Right lobe of liver (tissue), 6 donors: ENCODE results near the gene ZC4H2. TPM values are rescaled to one million over a fixed set of nuclear protein-coding genes. Genes with fewer than 3 reads are reported as not detected.

Experiments
- ATAC-seq, 4 donors: fragments of 200-7000 bp; cut with Tn5 transposase; one replicate each; pipeline ENCODE4 v1.9.1; 2020; ENCODE audit warnings: mild to moderate bottlenecking in 4 of 4, moderate library complexity in 4 of 4
- DNase-seq, 3 donors: peaks; one replicate each; pipeline ENCODE4 v3.0.0-alpha.2; 2020
- H3K27ac ChIP-seq, 3 donors: fragments of 200-600 bp; one replicate each; pipeline ENCODE4 v1.8.0; 2022
- H3K27me3 ChIP-seq, 2 donors: fragments of 200-600 bp; one replicate each; pipeline ENCODE4 v1.8.0; 2022
- H3K36me3 ChIP-seq, 4 donors: fragments of 200-600 bp; sonication (generic) in 1 of 4; one replicate each; pipeline versions ENCODE4 v1.5.1 to v1.8.0; 2017 to 2022; ENCODE audit warnings: control low read depth in 1 of 4
- H3K4me1 ChIP-seq, 4 donors: fragments of 200-600 bp; sonication (generic) in 1 of 4; one replicate each; pipeline versions ENCODE4 v1.5.1 to v1.8.0; 2017 to 2022; ENCODE audit warnings: control low read depth in 1 of 4
- H3K4me3 ChIP-seq, 3 donors: fragments of 200-600 bp; one replicate each; pipeline ENCODE4 v1.8.0; 2022
- H3K9me3 ChIP-seq, 4 donors: fragments of 200-600 bp; sonication (generic) in 1 of 4; one replicate each; pipeline versions ENCODE4 v1.5.1 to v1.8.0; 2017 to 2022; ENCODE audit warnings: control low read depth in 1 of 4
- CTCF ChIP-seq, 4 donors: fragments of 200-600 bp in 3 of 4; fragments of 450-650 bp in 1 of 4; IDR thresholded peaks; one replicate each; pipeline versions ENCODE4 v1.5.1 to v1.8.0; 2016 to 2022; ENCODE audit warnings: antibody characterized with exemption in 4 of 4, mild to moderate bottlenecking in 2 of 4
- POLR2A ChIP-seq: fragments of 450-650 bp; IDR thresholded peaks from one replicate; pipeline ENCODE4 v1.6.1; 2017; ENCODE audit warnings: antibody characterized with exemption, mild to moderate bottlenecking
- WGBS: methylation state at CpG from one replicate; pipeline ENCODE4 v1.1.6; 2018; ENCODE audit warnings: low coverage, low lambda C conversion rate; ENCODE audit not compliant: insufficient coverage; ENCODE audit errors: missing lambda C conversion rate; 5-methylcytosine and 5-hydroxymethylcytosine counted together
- intact Hi-C, 2 donors: fragments of 100-400 bp; cut with DNase I; formaldehyde crosslinking; loops; one replicate each; pipeline versions ENCODE4 v1.11.2 to v1.14.1; 2022
- total RNA-seq, 6 experiments: library from RNA; depleted of rRNA in 2 of 6; stranded (reverse); fragments of >200 nt in 2 of 6; fragmentation: NEBNext Ultra II Directional in 3 of 6; extraction: Animal tissue kit (Norgen Biotek cat#: 25700) in 3 of 6; gene quantifications; one replicate each; pipeline versions ENCODE4 v1.1.0 to v1.2.4, GENCODE V29; 2016 to 2023
- donor health status: DM: no; HTN: yes; CAD: no.
- donor health status: DM: no; HTN: no; CAD: no.
- donor health status: DM: no; HTN: no; CAD: no.
- donor health status: DM: no; HTN: yes; CAD: no.
- donor health status: DM: no; HTN: yes; CAD: no.

ZC4H2 gene
- total RNA-seq, 6 experiments from 2014 or later, result 4.1 to 9.2 (median 5.6) TPM

GRCh38 chrX:64976673-64977040 is 407 bp upstream of the ZC4H2 start:
- TF ChIP-seq POLR2A, result no peak
- no peak for TF ChIP-seq CTCF (IDR thresholded peaks at IDR 0.05)
- Histone ChIP-seq H3K27ac (peak overlapping the region in 1 of 3 donors; percentile 12), H3K4me1 (peaks cover 0 to 5% (median 0%) of the 10 kb centered on the region in 4 donors), H3K4me3 (peak overlapping the region; percentile 24 to 68 (median 58)), H3K27me3 (no peaks in the 10 kb centered on the region), H3K9me3 (no peaks in the 10 kb centered on the region), H3K36me3 (no peaks in the 10 kb centered on the region)
- 23% methylated on average over 11 of the region's 11 CpGs for WGBS
- ATAC-seq (no peak), DNase-seq (no peak)
- intact Hi-C loops, result no loop called here

GRCh38 chrX:64975491-64975890 is 759 bp downstream of the ZC4H2 start:
- H3K9me3 ChIP-seq, result no peaks in the 10 kb centered on the region
- intact Hi-C loops, result no loop called here

GRCh38 chrX:64925480-64925879 is 50.8 kb downstream of the ZC4H2 start:
- Histone ChIP-seq H3K36me3 (no peaks in the 10 kb centered on the region), H3K27me3 (no peaks in the 10 kb centered on the region), H3K9me3 (no peaks in the 10 kb centered on the region), H3K27ac (no peak overlapping the region), H3K4me3 (no peak overlapping the region), H3K4me1 (peaks cover 0 to 6% (median 0%) of the 10 kb centered on the region in 4 donors)
- ATAC-seq (peak; percentile 89 to 96 (median 92)), DNase-seq (no peak)
- no peak for TF ChIP-seq POLR2A
- no peak for TF ChIP-seq CTCF (IDR thresholded peaks at IDR 0.05)
- WGBS, result 30% methylated on average over 1 of the region's 1 CpG
- intact Hi-C loops, result no loop called here

More at GRCh38 chrX:64975491-64975890, 759 bp downstream of the ZC4H2 start:
- DNase-seq (peak; percentile 28 to 66 (median 45)), ATAC-seq (peak; percentile 55 to 69 (median 62))
- TF ChIP-seq CTCF (IDR thresholded peaks at IDR 0.05) (no peak), POLR2A (no peak)
- Histone ChIP-seq H3K4me3 (peak overlapping the region; percentile 24 to 68 (median 58)), H3K27ac (peak overlapping the region in 1 of 3 donors; percentile 12), H3K4me1 (peaks cover 0 to 5% (median 0%) of the 10 kb centered on the region in 4 donors), H3K27me3 (no peaks in the 10 kb centered on the region), H3K36me3 (no peaks in the 10 kb centered on the region)
- WGBS, result 19% methylated on average over 20 of the region's 24 CpGs

- no peak for DNase-seq
- WGBS, result no CpG with 5 or more reads among the region's 5 CpGs
Measured at GRCh38 chrX:64908121-64908520, 68.1 kb downstream of the ZC4H2 start.

More at GRCh38 chrX:64908121-64908520, 68.1 kb downstream of the ZC4H2 start:
- Histone ChIP-seq H3K27me3 (no peaks in the 10 kb centered on the region), H3K27ac (no peak overlapping the region), H3K36me3 (no peaks in the 10 kb centered on the region), H3K4me3 (no peak overlapping the region), H3K9me3 (no peaks in the 10 kb centered on the region), H3K4me1 (no peaks in the 10 kb centered on the region)
- ATAC-seq, result no peak
- TF ChIP-seq CTCF (IDR thresholded peaks at IDR 0.05), result no peak
- TF ChIP-seq POLR2A, result no peak
- intact Hi-C loops, result no loop called here
